K562 (cell line): Measurements from ENCODE around the gene ITPR1. TPM values are rescaled to one million over a fixed set of nuclear protein-coding genes. Genes with fewer than 3 reads are reported as not detected.

Source experiments
- CHD2 ChIP-seq: IDR thresholded peaks from 2 replicates; pipeline ENCODE4 v1.6.1; 2011; ENCODE audit warnings: low read depth, low read length
- CREM ChIP-seq: IDR thresholded peaks from 2 replicates; pipeline ENCODE4 v1.6.1; 2014; ENCODE audit warnings: antibody characterized with exemption, low read depth
- E2F6 ChIP-seq, 2 experiments: IDR thresholded peaks; 2 replicates each; pipeline ENCODE4 v1.6.1; 2011; ENCODE audit warnings: borderline replicate concordance in 1 of 2, control low read depth in 1 of 2, low read depth in 1 of 2, low read length in 1 of 2, mild to moderate bottlenecking in 1 of 2, mixed read lengths in 1 of 2, moderate library complexity in 1 of 2; ENCODE audit not compliant: insufficient read depth in 1 of 2, insufficient read length in 1 of 2, poor library complexity in 1 of 2, severe bottlenecking in 1 of 2; ENCODE audit errors: extremely low read depth in 1 of 2
- ETV5 ChIP-seq: sonication (generic); formaldehyde crosslinking; IDR thresholded peaks from 2 replicates; pipeline ENCODE4 v1.4.0; 2020; ENCODE audit warnings: low read depth, mild to moderate bottlenecking, missing genetic modification reagents
- HMBOX1 ChIP-seq: sonication (generic); IDR thresholded peaks from 2 replicates; pipeline ENCODE4 v1.6.1; 2016
- KDM1A ChIP-seq, 2 experiments: fragments of 450-650 bp; IDR thresholded peaks; 2 replicates each; pipeline ENCODE4 v1.6.1; 2016; ENCODE audit warnings: mild to moderate bottlenecking in 2 of 2
- L3MBTL2 ChIP-seq: fragments of 450-650 bp; IDR thresholded peaks from 2 replicates; pipeline ENCODE4 v1.6.1; 2016; ENCODE audit warnings: mild to moderate bottlenecking, moderate library complexity
- MGA ChIP-seq: fragments of 450-650 bp; IDR thresholded peaks from 2 replicates; pipeline ENCODE4 v1.6.1; 2016; ENCODE audit warnings: mild to moderate bottlenecking, moderate library complexity
- RAD21 ChIP-seq, 2 experiments: fragments of 250-450 bp in 1 of 2; fragments of 450-650 bp in 1 of 2; sonication (Bioruptor Pico) in 1 of 2; formaldehyde crosslinking in 1 of 2; IDR thresholded peaks in 1 of 2; conservative IDR thresholded peaks in 1 of 2; 2 replicates each; pipeline versions ENCODE4 v1.4.0 to v1.8.0; 2020 to 2022; ENCODE audit warnings: mild to moderate bottlenecking in 2 of 2, moderate library complexity in 1 of 2
- ZBTB12 ChIP-seq: fragments of 250-450 bp; sonication (Bioruptor Pico); IDR thresholded peaks from 2 replicates; pipeline ENCODE4 v1.4.0; 2020
- ZNF507 ChIP-seq: conservative IDR thresholded peaks from 2 replicates; pipeline ENCODE4 v1.6.1; 2017; ENCODE audit warnings: missing genetic modification characterization, missing compliant biosample characterization
- ZNF766 ChIP-seq: fragments of 200-800 bp; sonication (Bioruptor generic); conservative IDR thresholded peaks from 2 replicates; pipeline ENCODE4 v1.6.1; 2016; ENCODE audit warnings: missing genetic modification characterization, missing compliant biosample characterization
- ZSCAN32 ChIP-seq: fragments of 450-650 bp; formaldehyde crosslinking; IDR thresholded peaks from 2 replicates; pipeline ENCODE4 v1.4.0; 2020; ENCODE audit warnings: mild to moderate bottlenecking, moderate library complexity
- polyA plus RNA-seq, 8 experiments: library from polyadenylated mRNA; depleted of rRNA in 4 of 8; stranded (reverse) in 5 of 8; unstranded in 3 of 8; fragments of >200 nt; fragmentation: Nextera tagmentation in 2 of 8; fragmentation: Illumina TruSeq in 1 of 8; extraction: Ambion mirVana in 2 of 8; extraction: Trizol in 1 of 8; gene quantifications; 2 replicates each; pipeline versions ENCODE4 v1.2.1 to v1.2.3, GENCODE V29; 2011 to 2014; ENCODE audit warnings: inconsistent platforms in 1 of 8, missing spikeins in 1 of 8
- total RNA-seq, 7 experiments: library from RNA; depleted of rRNA in 6 of 7; stranded (reverse); fragments of >200 nt in 6 of 7; fragmentation: Illumina TruSeq in 2 of 7; extraction: Trizol in 2 of 7; gene quantifications; 2 replicates each; pipeline versions ENCODE4 v1.2.1 to v1.2.3, GENCODE V29; 2011 to 2021; ENCODE audit warnings: low replicate concordance in 1 of 7

The ITPR1 gene
- total and polyA plus RNA-seq, 9 of the 15 experiments (the other 6 are each of a cell fraction or from before 2014, with no cell fraction given), result 22.4 to 40.0 (median 27.4) TPM

- TF ChIP-seq HMBOX1 (peak; percentile 40; the same call in 1 of the 2 replicates), CREM (peak; percentile 64), CHD2 (no peak), ZSCAN32 (CRISPR knock-in tag) (no peak), L3MBTL2 (peak; percentile 80), ZNF507 (tag) (no peak), ZBTB12 (CRISPR knock-in tag) (peak; percentile 35; the same call in 1 of the 2 replicates), KDM1A (IDR thresholded peaks at IDR 0.05) (0 out of 4 replicates have a peak, but pooled peaks of 1 of the 2 experiments have one; percentile 23), E2F6 (IDR thresholded peaks at IDR 0.05; ENCODE audit: borderline replicate concordance in 1 of 2, extremely low read depth in 1 of 2, insufficient read depth in 1 of 2, insufficient read length in 1 of 2, low read depth in 1 of 2, low read length in 1 of 2, poor library complexity in 1 of 2, severe bottlenecking in 1 of 2) (peak in 1 of 2 experiments; percentile 64), ETV5 (CRISPR knock-in tag) (no peak), MGA (peak; percentile 82), ZNF766 (CRISPR knock-in tag) (0 out of 2 replicates have a peak, but pooled peaks have one; percentile 34), RAD21 (CRISPR knock-in tag; conservative IDR thresholded peaks at IDR 0.05 in 1 of 2, IDR thresholded peaks at IDR 0.05 in 1 of 2) (0 out of 4 replicates have a peak, but pooled peaks of 1 of the 2 experiments have one; percentile 5)
Observed at GRCh38 chr3:4834403-4834866, 341.3 kb downstream of the ITPR1 start (continued).
